ENCODE data around the gene PPHLN1. TPM values are rescaled to one million over a fixed set of nuclear protein-coding genes. Genes with fewer than 3 reads are reported as not detected.

The PPHLN1 gene
- total RNA-seq, 2 experiments from 2014 or later = 73.2 to 76.1 TPM

- Mint-ChIP-seq H3K4me3 (no peak overlapping the region), H3K4me1 (ENCODE audit: low read depth) (peaks cover 8% of the 10 kb centered on the region), H3K27me3 (no peaks in the 10 kb centered on the region), H3K36me3 (ENCODE audit: low read depth) (peaks cover 26% of the 10 kb centered on the region), H3K27ac (no peak overlapping the region), H3K9me3 (no peaks in the 10 kb centered on the region)
- TF ChIP-seq, protein P1, sequence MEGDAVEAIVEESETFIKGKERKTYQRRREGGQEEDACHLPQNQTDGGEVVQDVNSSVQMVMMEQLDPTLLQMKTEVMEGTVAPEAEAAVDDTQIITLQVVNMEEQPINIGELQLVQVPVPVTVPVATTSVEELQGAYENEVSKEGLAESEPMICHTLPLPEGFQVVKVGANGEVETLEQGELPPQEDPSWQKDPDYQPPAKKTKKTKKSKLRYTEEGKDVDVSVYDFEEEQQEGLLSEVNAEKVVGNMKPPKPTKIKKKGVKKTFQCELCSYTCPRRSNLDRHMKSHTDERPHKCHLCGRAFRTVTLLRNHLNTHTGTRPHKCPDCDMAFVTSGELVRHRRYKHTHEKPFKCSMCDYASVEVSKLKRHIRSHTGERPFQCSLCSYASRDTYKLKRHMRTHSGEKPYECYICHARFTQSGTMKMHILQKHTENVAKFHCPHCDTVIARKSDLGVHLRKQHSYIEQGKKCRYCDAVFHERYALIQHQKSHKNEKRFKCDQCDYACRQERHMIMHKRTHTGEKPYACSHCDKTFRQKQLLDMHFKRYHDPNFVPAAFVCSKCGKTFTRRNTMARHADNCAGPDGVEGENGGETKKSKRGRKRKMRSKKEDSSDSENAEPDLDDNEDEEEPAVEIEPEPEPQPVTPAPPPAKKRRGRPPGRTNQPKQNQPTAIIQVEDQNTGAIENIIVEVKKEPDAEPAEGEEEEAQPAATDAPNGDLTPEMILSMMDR (IDR thresholded peaks at IDR 0.05) = no peak
- ChIA-PET POLR2A (interaction anchor here (0.7 kb wide), 1 partner anchor 30 kb away, joined by 3 read pairs; no protein-coding TSS in a partner anchor), CTCF (no interaction called here)
- intact Hi-C loops (cut with micrococcal nuclease) = no loop called here
- DNase-seq (no peak), ATAC-seq (no peak)
These were observed 68.5 kb downstream of the PPHLN1 start for GRCh38 chr12:42394429-42394828.

DNA sequence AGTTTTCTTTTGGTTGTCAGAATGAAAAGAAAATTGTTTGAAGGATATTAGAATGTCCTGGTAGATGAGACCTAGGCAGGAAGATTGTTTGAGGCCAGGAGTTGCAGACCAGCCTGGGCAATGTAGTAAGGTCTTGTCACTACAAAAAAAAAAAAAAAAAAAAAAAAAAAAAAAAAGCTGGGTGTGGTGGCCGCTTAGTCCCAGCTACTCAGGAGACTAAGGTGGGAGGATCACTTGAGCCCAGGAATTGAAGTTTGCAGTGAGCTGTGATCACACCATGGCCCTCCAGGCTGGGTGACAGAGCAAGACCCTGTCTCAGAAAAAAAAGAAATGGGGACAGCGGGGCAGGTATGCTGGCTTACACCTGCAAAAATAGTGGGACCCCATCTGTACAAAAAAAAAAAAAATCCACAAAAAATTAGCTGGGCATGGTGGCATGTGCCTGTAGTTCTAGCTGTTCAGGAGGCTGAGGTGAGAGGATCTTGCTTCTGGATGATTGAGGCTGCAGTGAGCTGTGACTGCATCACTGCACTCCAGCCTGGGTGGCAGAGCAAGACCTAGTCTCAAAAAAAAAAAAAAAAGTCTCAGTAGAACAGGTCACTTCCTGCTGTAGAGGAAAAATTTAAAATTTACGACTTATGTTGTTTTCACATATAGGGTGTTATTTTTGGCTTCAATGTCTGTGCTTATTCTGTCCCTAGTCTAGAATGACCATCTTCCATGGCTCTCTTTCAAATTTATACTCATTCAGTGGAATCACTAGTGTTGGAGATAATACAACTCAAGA, 70.7 kb downstream of the PPHLN1 start:
- intact Hi-C loops (cut with micrococcal nuclease) = no loop called here
- POLR2A ChIA-PET = no interaction called here
- Mint-ChIP-seq H3K27me3 (no peaks in the 10 kb centered on the region), H3K27ac (no peak overlapping the region), H3K9me3 (no peaks in the 10 kb centered on the region), H3K36me3 (ENCODE audit: low read depth) (peaks cover 25% of the 10 kb centered on the region), H3K4me1 (ENCODE audit: low read depth) (peaks cover 8% of the 10 kb centered on the region), H3K4me3 (no peak overlapping the region)
- ATAC-seq (no peak), DNase-seq (no peak)
- TF ChIP-seq, protein P1 (IDR thresholded peaks at IDR 0.05) = no peak
- CTCF ChIA-PET = interaction anchor here (1.7 kb wide), 1 partner anchor 24 kb away, joined by 5 read pairs; no protein-coding TSS in a partner anchor

DNA sequence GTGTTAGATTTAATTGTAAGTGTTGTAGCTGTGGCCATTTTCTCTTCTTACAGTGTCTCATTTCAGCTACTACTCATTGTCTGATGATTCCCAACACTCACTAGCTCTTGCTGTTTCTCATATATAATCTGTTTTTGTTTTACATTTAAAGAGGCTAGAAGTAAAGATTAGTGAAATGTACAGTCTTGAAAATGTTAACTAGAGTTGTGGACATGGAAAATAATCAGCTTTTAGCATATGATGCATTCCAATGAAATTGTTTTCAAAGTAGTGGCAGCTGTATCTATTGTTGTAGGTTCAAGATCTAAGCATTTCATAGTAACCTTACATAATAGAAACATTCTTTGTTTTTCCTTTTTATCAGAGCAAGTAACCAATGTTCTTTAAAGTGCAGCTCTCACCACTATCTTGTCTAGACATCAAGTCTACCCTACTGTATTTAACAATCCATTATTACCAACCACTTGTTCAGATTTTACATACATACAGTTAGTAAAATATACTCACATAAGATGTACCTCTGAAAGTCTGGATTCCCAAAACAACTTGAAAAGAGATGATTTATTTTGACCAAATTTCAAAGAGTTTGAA, 76.9 kb downstream of the PPHLN1 start:
- ChIA-PET CTCF (interaction anchor here (0.7 to 1.5 kb wide), 4 partner anchors 13 to 31 kb away, joined by 3 to 7 read pairs (median 4); no protein-coding TSS in a partner anchor), POLR2A (no interaction called here)
- TF ChIP-seq, protein P1 (IDR thresholded peaks at IDR 0.05) = no peak
- H3K4me3 Mint-ChIP-seq = no peak overlapping the region
- ATAC-seq = no peak
- no peaks in the 10 kb centered on the region for H3K9me3 Mint-ChIP-seq
- intact Hi-C loops (cut with micrococcal nuclease) = no loop called here
- no peaks in the 10 kb centered on the region for H3K4me1 Mint-ChIP-seq (ENCODE audit: low read depth)
- no peak overlapping the region for H3K27ac Mint-ChIP-seq
- H3K27me3 Mint-ChIP-seq = no peaks in the 10 kb centered on the region
- DNase-seq = no peak
- peaks cover 27% of the 10 kb centered on the region for H3K36me3 Mint-ChIP-seq (ENCODE audit: low read depth)

DNA sequence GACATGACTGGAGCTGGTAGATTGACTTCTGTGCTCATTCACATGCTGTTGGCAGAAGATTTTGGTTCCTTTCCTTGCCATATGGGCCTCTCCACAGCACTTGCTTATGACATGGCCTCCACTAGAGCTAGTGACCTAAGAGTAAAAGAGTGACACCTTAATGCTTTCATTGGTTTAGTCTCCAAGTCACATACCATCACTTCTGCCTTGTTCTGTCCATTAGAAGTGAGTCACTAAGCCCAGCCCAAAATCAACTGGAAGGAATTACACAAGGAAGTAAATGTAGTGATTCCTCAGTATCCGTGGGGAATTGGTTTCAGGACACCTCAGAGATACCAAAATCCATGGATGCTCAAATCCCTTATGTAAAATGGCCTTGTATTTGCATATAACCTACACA, 81.3 kb downstream of the PPHLN1 start:
- no peaks in the 10 kb centered on the region for H3K27me3 Mint-ChIP-seq
- CTCF ChIA-PET = no interaction called here
- TF ChIP-seq, protein P1 (IDR thresholded peaks at IDR 0.05) = no peak

DNA sequence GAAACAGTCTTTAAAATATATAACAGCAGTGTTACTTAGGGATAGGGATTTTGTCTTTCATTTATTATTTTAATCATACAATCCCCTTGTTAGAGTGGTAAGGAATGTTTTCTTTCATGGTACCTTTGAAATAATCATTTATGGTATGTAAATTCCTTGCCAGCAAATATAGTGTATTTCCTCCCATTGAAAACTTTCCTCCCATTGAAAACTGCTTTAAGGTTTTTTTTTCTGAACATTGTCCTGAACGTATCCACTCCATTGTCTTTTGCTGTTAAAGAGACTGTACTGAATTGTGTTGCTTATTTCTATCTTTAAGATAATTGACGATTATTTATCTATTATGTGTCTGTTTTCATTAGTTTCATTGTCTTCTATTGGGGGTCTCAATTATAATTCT, 83.5 kb downstream of the PPHLN1 start:
- DNase-seq = no peak
- ChIA-PET CTCF (no interaction called here), POLR2A (no interaction called here)
- H3K27ac Mint-ChIP-seq = no peak overlapping the region
- intact Hi-C loops (cut with micrococcal nuclease) = no loop called here
- H3K4me1 Mint-ChIP-seq (ENCODE audit: low read depth) = peaks cover 4% of the 10 kb centered on the region
- ATAC-seq = no peak
- no peaks in the 10 kb centered on the region for H3K27me3 Mint-ChIP-seq
- H3K4me3 Mint-ChIP-seq = no peak overlapping the region
- H3K36me3 Mint-ChIP-seq (ENCODE audit: low read depth) = peaks cover 24% of the 10 kb centered on the region
- TF ChIP-seq, protein P1 (IDR thresholded peaks at IDR 0.05) = no peak
- no peaks in the 10 kb centered on the region for H3K9me3 Mint-ChIP-seq

More for the DNA sequence above, 81.3 kb downstream of the PPHLN1 start:
- no peaks in the 10 kb centered on the region for H3K9me3 Mint-ChIP-seq
- POLR2A ChIA-PET = no interaction called here
- ATAC-seq (no peak), DNase-seq (no peak)
- no peak overlapping the region for H3K4me3 Mint-ChIP-seq
- H3K27ac Mint-ChIP-seq = no peak overlapping the region
- intact Hi-C loops (cut with micrococcal nuclease) = no loop called here
- H3K4me1 Mint-ChIP-seq (ENCODE audit: low read depth) = no peaks in the 10 kb centered on the region
- H3K36me3 Mint-ChIP-seq (ENCODE audit: low read depth) = peaks cover 17% of the 10 kb centered on the region

All from activated CD8-positive, alpha-beta T cell treated with anti-CD3 and anti-CD28 coated beads for 36 hours (primary cell).